22Rv1 (cell line): Measurements from ENCODE around the gene LY6G5B.

Experiments
- ZFX ChIP-seq: fragments of 450-650 bp; IDR thresholded peaks from 2 replicates; pipeline ENCODE4 v1.6.1; 2017; ENCODE audit warnings: antibody characterized with exemption, borderline replicate concordance
- TF ChIP-seq, protein P1 (sequence below): fragments of 450-650 bp; IDR thresholded peaks from 2 replicates; pipeline ENCODE4 v1.5.1; 2017; ENCODE audit warnings: mild to moderate bottlenecking

DNA sequence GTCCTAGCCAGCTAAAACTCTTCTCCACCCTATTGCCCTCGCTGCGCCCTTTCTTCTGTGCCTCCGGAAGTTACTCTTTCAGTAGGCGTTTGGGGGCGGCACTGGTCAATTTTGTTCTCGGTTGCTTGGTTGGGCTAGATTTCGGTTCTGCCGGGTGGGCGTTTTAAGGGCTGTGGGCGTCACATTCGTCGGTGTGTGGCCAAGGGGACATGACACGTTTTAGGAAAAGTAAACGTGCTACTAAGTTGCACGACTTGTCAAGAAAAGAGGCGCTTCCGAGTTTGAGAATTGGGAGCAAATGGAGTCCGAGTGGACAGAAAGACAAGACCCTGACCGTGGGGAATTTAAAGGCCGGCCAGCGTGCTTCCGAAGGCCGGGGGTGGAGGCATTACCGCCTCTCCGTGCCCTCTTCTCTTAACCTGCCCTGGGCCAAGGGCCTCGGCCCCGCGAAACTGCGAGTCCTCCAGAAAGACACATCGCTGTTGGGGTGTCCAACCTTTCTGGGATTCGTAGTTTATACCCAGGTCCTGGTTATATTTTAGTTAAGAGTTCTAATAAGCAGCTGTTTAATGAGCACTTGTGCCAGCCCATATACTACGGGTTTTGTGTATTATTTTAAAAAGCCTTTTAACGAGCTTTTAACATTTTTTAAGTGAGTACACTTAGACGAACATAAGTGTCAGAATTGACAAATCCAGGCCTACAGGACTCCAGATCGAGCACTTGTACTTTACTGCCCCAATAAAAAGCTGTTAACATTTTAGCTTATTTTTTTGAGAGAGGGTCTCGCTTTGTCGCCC, 16.7 kb upstream of the LY6G5B start:
- TF ChIP-seq, protein P1, sequence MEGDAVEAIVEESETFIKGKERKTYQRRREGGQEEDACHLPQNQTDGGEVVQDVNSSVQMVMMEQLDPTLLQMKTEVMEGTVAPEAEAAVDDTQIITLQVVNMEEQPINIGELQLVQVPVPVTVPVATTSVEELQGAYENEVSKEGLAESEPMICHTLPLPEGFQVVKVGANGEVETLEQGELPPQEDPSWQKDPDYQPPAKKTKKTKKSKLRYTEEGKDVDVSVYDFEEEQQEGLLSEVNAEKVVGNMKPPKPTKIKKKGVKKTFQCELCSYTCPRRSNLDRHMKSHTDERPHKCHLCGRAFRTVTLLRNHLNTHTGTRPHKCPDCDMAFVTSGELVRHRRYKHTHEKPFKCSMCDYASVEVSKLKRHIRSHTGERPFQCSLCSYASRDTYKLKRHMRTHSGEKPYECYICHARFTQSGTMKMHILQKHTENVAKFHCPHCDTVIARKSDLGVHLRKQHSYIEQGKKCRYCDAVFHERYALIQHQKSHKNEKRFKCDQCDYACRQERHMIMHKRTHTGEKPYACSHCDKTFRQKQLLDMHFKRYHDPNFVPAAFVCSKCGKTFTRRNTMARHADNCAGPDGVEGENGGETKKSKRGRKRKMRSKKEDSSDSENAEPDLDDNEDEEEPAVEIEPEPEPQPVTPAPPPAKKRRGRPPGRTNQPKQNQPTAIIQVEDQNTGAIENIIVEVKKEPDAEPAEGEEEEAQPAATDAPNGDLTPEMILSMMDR, result no peak
- no peak for TF ChIP-seq ZFX
